Glomerular visceral epithelial cell (primary cell): Measurements from ENCODE around the gene SMIM17.
A peak's percentile ranks its signal among the peaks of the same experiment; 100 is the strongest.

Experiments used
- DNase-seq: peaks from one replicate; pipeline ENCODE4 v3.0.0-alpha.2; 2016; ENCODE audit errors: extremely low spot score

The SMIM17 gene

DNA sequence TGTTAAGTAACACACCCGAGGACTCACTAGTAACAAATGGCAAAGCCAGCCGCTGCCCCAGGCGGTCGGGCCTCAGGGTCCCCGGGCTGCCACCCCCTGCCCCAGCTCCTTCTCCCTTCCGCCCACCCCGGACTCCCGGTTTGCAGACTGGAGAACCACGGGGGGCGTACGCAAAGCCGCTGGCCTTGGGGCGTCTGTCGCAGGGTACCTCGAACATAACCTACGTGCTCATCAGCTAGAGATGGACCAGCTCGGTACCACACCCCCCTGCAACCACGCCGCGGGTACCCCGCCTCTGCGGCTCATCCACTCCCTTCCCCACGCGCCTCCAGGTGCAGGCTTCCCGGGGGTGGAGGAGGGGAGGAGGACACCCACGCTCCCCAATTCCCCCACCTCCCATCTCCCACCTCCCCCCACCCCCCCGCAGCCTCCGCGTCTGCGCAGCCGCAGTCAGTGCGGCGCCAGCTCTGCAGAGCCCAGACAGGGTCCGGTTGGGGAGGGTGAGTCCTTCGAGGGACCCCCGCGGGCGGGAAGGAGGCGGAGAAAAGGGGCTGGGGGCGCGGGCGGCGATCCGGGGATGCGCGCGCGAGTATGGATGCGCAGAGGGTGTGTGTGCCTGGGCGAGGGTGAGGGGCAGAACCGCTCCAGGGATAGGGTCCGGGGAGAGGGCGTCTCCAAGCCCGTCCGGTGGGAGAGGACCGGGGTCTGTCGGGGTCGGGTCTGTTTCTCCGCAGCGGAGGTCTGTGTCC, at the start of gene SMIM17:
TSS of gene SMIM17 (plus strand) at position 449 of the 749 bp plus-strand sequence. CDS start 2,509 bp downstream, outside the sequence.
- DNase-seq, result no peak

DNA sequence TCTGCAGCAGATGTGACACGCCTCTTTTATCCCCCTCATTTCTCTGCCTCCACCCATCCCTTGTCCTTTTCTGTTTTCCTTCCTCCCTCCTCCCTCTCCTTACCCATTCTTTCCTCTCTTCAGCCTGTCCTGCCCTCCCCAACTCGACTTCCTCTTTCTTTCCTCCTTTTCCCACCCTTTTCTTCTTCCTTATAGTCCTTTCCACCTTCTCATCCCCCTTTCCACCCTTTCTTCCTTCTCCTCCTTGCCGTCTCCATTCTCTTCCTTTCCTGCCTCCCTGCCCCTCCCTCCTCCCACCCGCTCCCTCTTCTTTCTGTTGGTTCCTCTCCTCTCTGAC, 48.5 kb upstream of the SMIM17 start:
- no peak for DNase-seq

DNA sequence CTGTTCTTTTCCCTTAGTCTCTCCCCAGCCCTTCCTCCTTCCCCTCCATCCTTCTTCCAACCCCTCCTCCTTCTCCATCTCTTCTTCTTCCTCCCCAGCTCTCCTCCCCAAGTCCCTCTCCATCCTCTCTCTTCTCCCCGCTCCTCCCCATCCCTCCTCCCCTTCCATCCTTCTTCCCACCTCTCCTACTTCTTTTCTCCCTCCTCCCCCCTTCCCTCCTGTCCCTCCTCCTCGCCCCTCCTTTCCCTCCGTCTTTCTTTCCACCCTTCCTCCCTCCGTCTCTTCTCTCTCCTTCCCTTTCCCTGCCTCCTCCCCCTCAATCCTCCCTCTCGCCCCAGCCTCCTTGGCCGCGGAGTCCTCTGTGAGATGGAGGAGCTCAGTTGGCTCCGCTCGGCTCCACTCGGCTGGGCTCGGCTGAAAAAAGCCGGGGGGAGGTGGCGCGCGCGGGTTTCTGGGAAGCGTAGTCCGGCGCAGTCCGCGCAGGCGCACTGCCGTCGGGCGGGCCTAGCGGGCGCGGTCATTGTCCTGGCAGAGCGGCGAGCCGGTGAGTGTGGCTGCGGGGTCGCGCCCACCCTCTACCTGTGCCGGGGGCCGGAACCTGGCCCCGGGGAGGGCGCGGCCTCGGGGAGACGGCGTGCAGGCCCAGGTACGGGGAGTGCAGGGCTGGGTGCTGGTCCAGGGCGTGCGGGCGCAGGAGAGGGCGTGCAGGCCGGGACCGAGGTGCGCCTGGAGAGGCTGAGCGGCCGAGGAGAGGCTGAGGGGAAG, 48.0 kb upstream of the SMIM17 start, which contains the start of gene ZNF71:
TSS of gene ZNF71 (plus strand) at position 520 of the 765 bp plus-strand sequence. CDS start 6,257 bp downstream, outside the sequence.
- peak; percentile 88 for DNase-seq

DNA sequence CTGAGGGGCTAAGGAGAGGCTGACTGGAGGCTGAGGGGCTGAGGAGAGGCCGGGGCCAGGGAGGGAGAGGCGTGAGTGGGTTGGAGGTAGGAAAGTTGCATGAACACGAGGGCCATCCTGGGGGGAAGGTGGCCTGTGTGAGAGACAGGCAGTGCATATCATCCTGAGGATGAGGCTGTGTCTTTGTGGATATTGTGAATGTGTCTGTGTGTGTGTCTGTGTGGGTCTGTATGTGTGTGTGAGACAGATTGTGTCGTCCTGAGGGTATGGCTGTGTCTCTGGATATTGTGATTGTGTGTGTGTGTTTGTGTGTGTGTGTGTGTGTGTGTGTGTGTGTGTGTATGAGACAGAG, 47.4 kb upstream of the SMIM17 start:
- no peak for DNase-seq

DNA sequence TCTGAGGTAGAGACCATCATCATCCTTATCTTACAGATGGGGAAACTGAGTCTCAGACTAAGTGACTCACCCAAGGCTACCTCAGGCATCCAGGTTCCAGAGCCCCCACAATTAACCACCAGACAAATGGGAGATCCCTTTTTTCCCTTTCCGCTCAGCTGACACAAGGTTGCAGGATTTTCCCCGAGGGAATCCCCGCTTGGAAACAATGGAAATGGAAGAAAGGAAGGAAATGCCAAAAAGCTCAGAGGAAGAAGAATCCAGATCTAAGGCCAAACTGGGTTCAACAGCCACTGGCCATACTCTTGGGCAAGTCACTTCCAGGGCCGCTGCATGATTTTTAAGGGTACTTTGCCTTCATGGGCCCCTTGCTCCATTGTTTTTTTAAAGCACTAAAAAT, 46.3 kb upstream of the SMIM17 start:
- DNase-seq, result no peak

DNA sequence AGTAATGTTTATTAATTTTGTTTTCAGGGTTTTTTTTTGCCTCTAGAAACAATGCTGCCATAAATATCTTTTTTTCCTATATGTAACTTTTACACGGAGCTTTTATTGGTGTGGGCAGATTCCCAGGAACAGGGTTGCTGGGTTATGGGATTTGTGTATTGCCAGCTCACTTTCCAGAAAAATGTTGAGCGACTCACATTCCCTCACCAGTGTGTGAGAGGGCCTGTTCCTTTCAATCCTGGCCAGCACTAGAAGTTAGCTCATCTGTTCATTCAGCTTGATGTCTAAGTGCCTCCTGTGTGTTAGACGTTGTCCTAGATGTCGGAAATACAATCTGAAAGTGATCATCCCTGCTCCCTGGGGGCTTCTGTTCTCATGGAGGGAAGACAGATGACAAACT, 45.3 kb upstream of the SMIM17 start:
- no peak for DNase-seq

DNA sequence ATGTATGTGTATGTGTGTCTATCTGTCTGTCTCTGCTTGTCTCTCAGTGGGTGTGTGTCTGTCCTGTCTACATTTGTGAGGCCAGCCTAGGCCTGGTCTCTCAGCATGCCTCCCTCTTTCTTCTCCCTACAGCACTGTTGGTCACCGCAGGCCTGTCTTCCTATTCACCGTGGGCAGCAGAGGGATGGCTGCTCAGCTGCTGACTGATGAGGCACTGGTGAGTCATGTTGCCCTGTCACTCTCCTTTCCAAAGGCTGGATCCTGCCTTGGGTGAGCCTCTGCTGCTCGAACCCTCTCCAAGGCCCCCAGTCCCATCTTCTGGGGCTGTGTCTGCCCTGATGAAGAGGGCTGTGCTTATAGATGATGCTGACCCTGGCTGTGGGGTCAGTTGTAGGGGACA, 41.6 kb upstream of the SMIM17 start:
- DNase-seq, result no peak

DNA sequence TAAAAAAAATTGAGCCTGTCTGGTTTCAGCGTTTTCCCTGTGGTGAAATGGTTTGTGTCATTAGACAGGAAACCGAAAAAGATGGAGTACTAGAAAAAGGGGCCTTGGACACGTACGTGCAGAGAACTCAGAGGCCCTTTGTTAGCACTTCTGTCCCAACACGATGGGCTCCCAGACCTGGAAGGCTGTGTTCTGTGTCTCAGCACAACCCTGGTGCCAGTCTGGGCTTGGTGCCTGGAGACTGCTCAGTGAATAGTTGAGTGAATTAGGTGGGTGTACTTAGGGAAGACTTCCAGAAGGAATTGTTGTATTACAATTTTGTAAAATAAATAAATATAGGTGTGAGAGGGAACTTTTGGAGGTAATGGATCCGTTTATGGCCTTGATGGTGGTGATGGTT, 39.1 kb upstream of the SMIM17 start:
- no peak for DNase-seq

DNA sequence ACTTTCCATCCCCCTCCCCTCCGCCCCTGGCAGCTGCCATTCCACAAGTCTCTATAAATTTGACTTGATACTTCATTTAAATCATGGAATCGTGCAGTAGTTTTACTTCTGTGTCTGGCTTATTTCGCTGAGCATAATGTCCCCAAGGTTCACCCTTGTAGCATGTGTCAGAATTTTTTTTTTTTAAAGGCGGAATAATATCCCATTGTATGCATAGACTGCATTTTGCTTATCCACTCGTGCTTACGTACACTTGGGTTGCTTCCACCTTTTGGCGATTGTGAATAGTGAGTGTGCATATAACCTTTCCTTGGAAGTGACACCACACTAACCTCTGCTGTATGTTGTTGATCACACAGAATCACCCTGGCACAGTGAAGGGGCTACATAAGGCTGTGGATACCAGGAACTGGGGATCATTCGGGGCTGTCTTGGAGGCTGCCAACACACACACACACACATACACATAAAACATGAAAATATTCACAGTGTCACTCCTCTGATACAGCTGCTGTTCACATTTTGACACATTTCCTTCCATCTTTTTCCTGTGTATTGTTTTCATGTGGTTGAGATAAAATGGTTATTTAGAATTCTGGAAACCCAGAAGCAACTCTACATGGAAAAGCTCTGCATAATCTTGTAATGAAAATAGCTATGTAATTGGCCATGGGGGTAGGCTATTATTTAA, 34.5 kb upstream of the SMIM17 start:
- no peak for DNase-seq

DNA sequence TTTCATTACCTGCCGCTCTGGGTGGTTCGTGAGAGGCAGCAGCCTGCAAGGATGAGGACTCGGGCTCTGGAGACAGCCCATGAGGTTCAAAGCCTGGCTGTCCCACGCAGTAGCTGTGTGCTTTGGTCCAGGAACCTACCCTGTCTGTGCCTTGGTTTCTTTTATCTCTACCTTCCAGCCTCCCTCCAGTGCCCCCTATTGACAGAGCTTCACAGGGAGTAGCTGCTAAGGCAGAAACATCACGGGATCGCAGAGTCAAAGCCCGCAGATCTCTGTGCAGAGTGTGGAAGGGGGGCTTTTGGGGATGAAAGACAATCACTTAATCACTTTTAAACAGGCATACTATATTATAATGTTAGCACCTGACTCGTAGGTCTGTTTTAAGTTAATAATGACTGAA, 31.7 kb upstream of the SMIM17 start:
- DNase-seq, result no peak

DNA sequence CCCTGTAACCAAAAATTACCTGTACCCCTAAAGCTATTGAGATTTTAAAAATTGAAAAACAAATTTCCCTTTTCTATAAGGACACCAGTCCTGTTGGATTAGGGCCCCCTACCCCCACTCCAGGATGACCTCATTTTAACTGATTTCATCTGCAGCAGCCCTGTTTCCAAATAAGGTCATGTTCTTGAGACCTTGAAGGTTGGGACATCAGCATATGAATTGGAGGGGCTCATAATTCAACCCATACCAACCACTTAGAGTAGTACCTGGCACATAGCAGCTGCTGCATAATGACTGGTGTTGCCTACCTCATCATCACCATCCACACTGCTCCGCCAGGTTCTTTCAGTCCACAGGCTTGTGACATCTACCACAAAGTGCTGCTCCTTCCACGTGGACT, 30.2 kb upstream of the SMIM17 start:
- no peak for DNase-seq

DNA sequence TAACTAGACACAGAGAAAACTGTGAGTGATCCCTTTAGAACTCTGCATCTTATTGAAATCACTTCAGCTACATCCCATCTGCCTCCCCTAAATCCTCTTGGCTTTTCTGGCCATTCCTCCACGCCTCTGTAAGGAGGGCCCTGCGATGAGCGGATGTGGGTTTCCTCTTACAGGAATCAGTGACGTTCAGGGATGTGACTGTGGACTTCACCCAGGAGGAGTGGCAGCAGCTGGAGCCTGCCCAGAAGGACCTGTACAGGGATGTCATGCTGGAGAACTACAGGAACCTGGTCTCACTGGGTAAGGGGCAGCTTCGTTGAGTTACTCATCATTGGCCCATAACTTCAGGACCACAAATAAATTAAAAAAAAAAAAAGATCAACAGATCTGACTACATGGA, 29.3 kb upstream of the SMIM17 start:
- DNase-seq, result no peak

DNA sequence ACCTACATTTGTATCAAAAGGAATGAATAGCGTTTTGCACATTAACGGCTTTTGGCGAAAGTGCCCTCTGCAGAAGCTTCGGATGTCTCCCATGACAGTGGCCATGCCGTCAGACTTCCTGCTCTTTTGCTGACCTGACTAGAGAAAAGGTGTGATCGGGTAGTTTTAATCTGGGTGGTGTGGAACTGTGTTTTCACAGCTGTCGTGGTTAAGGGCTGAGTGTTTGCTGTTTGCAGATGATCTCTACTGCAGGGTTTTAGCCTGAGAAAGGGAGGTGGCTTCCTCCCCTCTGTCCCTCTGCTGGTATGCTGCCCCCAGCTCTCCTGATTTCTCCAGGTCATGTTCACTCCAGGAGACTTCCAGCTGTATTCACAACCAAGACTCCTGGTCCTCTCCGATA, 25.4 kb upstream of the SMIM17 start:
- DNase-seq, result no peak

DNA sequence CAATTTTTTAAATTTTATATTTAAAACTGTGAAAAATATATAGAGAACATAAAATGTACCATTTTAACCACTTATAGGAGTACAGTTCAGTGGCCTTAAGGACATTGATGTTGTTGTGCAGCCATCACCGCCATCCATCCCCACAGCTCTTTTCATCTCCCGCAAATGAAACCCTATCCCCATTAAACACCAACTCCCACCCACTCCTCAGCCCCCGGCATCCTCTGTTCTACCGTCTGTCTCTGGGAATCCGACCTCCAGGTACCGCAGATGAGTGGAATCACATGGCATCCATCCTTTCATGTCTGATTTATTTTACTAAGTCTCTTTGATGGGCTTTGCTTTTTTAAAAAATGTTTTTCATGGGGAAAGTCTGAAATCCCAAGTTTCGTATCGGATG, 23.8 kb upstream of the SMIM17 start:
- no peak for DNase-seq

DNA sequence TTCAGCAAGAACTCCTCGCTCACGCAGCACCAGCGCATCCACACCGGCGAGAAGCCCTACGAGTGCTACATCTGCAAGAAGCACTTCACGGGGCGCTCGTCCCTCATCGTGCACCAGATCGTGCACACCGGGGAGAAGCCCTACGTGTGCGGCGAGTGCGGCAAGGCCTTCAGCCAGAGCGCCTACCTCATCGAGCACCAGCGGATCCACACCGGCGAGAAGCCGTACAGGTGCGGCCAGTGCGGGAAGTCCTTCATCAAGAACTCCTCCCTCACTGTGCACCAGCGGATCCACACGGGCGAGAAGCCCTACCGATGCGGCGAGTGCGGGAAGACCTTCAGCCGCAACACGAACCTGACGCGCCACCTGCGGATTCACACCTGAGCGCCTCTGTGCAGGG, 20.6 kb upstream of the SMIM17 start:
- no peak for DNase-seq

DNA sequence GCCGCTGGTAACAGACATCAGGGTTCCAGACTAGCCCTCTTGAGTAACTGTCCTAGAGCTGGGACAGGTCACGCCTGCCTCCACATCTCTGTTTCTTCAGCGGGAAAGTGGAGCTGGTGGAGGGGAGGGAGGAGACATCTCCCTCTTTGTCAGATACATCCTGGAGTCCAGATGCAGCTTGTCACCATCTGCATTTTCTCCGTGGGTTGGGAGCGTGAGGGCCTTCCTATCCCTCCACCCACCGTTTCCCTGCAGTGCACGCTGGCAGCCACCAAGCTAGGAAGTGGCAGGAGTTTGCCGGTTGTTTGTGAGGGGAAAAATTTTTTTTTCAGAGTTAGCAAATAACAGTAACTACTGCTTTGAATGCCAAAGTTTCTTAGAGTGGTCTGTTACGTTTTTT, 20.0 kb upstream of the SMIM17 start:
- no peak for DNase-seq

DNA sequence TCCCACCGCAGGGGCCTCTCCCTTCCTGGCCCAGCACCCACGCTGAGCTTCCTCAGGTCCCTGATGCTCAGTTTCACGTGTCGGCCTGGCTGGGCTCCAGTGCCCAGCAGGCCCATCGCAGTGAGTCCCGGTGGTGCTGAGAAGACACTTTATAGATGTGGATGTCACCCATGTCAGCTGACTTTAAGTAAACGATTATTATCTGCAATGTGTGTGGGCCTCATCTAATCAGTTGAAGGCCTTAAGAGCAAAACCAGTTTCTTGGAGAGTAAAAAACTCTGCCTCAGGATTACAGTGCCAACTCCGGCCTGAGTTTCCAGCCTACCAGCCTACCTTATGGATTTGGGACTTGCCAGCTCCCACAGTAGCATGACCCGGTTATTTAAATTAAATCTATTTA, 17.3 kb upstream of the SMIM17 start:
- no peak for DNase-seq

DNA sequence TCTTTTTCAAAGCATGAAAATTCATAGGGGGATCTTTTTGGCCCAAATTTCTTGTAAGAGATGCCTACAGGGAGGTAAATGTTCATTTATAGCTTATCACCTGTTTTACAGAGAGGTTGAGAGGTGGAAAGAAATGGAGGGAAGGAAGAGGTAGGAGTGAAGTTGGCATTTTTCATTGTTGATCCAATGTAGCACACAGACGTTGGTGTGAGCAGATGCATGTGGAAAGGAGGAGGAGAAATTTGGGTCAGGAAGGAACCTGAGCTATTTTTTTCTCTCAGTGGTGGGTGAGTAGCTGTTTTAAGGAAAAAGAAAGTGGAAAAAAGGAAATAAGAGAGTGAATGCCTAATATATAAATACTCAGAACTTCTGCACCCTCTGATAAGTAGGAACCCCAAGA, 9.9 kb upstream of the SMIM17 start:
- no peak for DNase-seq

DNA sequence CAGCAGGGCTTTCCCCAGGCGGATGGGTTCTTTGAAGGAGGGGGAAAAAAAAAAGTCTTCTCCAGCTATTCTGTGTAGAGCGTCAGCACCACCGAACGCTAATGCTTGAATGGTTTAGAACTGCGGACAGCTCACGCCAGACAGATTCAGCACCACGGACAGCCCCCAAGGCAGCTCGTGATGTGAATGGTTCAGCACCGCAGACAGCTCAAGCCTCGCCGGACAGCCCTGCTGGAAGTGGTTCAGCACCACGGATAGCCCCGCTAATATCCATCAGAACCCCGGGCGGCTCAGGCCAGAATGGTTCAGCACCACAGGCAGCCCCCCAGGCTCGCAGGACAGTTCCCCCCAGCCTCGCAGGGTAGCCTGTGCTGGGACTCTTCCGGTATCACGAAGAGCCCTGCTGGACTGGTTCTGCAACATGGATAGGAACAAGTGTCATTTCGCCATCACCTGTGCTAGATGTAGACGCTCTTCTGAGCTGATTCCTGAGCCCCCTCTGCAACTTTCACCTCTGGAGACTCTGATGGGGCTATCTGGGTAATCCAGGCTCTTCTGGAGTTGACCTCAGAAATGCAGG, 4.9 kb upstream of the SMIM17 start:
- peak; percentile 31 for DNase-seq

DNA sequence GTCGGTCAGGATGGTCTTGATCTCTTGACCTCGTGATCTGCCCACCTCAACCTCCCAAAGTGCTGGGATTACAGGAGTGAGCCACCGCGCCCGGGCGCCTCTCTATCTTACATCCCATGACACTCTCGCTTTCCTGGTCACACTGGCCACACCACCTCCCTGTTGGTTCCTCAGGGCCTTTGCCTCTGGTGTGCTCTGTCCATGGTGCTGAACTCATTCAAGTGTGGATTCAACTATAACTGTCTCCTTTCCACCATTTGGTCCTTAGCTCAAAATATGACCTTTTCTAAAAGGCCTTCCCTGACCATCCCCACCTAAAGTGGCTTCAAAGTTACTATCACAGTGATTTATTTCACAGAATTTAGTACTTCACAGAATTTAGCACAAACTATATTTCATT, 3.7 kb upstream of the SMIM17 start:
- no peak for DNase-seq

DNA sequence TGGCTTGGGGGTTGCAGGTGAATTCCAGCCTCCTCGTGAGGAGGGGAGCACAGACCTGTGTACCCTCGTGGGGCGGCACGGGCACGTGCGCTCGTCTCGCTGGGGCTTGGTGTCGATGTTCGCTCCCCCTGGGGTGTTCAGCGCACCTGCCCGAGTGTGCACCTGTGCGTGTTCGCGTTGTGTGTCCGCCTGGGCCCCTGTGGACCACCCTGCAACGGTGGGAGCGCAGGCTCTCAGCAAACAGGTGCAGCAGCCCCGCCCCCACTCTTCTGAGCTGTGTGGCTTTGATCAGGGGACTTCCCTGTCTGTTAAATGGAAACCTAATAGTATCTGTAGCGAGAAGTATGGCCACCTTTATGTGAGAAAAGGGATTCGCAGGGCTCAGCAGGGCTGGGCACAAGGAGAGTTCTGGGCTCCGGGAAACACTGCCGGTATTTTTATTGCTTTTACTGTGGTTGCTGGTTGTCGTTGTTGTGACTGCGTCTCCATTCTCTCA, 549 bp downstream of the SMIM17 start:
- no peak for DNase-seq

DNA sequence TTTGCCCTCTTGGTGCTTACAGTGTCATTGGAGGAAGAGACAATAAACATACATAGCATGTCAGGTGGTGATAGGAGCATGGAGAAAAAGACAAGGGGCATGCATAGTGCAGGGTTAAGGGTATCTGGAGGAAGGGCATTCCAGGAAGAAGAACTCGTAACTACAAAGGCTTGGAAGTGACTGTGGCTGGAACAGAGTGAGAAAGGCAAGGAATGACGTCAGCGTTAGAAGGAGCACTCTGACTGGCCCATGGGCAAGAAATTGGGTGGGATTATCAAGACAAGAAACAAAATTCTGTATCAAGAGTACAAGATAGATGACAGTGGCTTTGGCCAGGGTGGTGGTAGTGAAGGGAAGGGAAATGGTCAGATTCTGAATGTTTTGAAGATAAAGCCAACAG, 11.2 kb downstream of the SMIM17 start:
- no peak for DNase-seq
